WTC11 (cell line): ENCODE results near the gene TMEM231. TPM values are rescaled to one million over a fixed set of nuclear protein-coding genes. Genes with fewer than 3 reads are reported as not detected.

Experiments
- ATAC-seq: fragments of 200-7000 bp; cut with Tn5 transposase; 2 replicates; pipeline ENCODE4 v1.10.0; 2021; ENCODE audit warnings: mild to moderate bottlenecking, moderate library complexity
- CTCF ChIA-PET: fragments of 300-600 bp; sonication (Branson Sonifier 250); formaldehyde crosslinking; loops from one replicate; lab custom pipeline; 2021; ENCODE audit warnings: antibody characterized with exemption; lab: Charles Lee
- POLR2A ChIA-PET: fragments of 350-600 bp; sonication (Branson Sonifier 250); formaldehyde crosslinking; loops from one replicate; lab custom pipeline; 2021; ENCODE audit warnings: antibody characterized with exemption; lab: Charles Lee
- DNase-seq: peaks from one replicate; pipeline ENCODE4 v3.0.0; 2021; ENCODE audit warnings: low spot score
- H3K27ac Mint-ChIP-seq: 2 replicates; pipeline ENCODE4 v1.8.0; 2021; ENCODE audit warnings: mixed read lengths
- H3K27me3 Mint-ChIP-seq: 2 replicates; pipeline ENCODE4 v1.8.0; 2021; ENCODE audit warnings: low read depth, mild to moderate bottlenecking, moderate library complexity, mixed read lengths
- H3K36me3 Mint-ChIP-seq: 2 replicates; pipeline ENCODE4 v1.8.0; 2021; ENCODE audit warnings: mixed read lengths
- H3K4me1 Mint-ChIP-seq: 2 replicates; pipeline ENCODE4 v1.8.0; 2022; ENCODE audit warnings: mixed read lengths
- H3K4me3 Mint-ChIP-seq: 2 replicates; pipeline ENCODE4 v1.8.0; 2021; ENCODE audit warnings: mild to moderate bottlenecking, moderate library complexity, mixed read lengths
- H3K9me3 Mint-ChIP-seq: 2 replicates; pipeline ENCODE4 v1.8.0; 2021; ENCODE audit warnings: mixed read lengths
- ATF6 ChIP-seq: sonication (generic); formaldehyde crosslinking; IDR thresholded peaks from 2 replicates; pipeline ENCODE4 v1.8.1; 2023; ENCODE audit warnings: mild to moderate bottlenecking, missing genetic modification reagents
- CBFB ChIP-seq: sonication (generic); formaldehyde crosslinking; IDR thresholded peaks from 2 replicates; pipeline ENCODE4 v1.8.1; 2022; ENCODE audit warnings: mild to moderate bottlenecking, low read depth, missing genetic modification reagents
- CREM ChIP-seq: sonication (generic); formaldehyde crosslinking; IDR thresholded peaks from 2 replicates; pipeline ENCODE4 v1.8.1; 2022; ENCODE audit warnings: mild to moderate bottlenecking, missing genetic modification reagents, moderate library complexity
- CTCF ChIP-seq: fragments of 200-600 bp; IDR thresholded peaks from 2 replicates; pipeline ENCODE4 v1.8.0; 2022; ENCODE audit warnings: antibody characterized with exemption
- EMX1 ChIP-seq: fragments of 250-450 bp; sonication (Bioruptor Pico); IDR thresholded peaks from 2 replicates; pipeline ENCODE4 v1.8.0; 2021; ENCODE audit warnings: mild to moderate bottlenecking
- FOXK1 ChIP-seq: sonication (generic); formaldehyde crosslinking; IDR thresholded peaks from 2 replicates; pipeline ENCODE4 v1.8.0; 2022; ENCODE audit warnings: mild to moderate bottlenecking, moderate library complexity, missing genetic modification reagents
- HMGA2 ChIP-seq: fragments of 250-450 bp; sonication (Bioruptor Pico); IDR thresholded peaks from 2 replicates; pipeline ENCODE4 v1.4.0; 2021; ENCODE audit warnings: mild to moderate bottlenecking, moderate library complexity
- JAZF1 ChIP-seq: fragments of 250-450 bp; sonication (Bioruptor Pico); IDR thresholded peaks from 2 replicates; pipeline ENCODE4 v1.9.0; 2021; ENCODE audit warnings: moderate library complexity, mild to moderate bottlenecking, inconsistent platforms
- KAT7 ChIP-seq: sonication (generic); formaldehyde crosslinking; IDR thresholded peaks from 2 replicates; pipeline ENCODE4 v1.8.1; 2023; ENCODE audit warnings: missing genetic modification reagents, mild to moderate bottlenecking, borderline replicate concordance
- NR1H2 ChIP-seq: sonication (generic); formaldehyde crosslinking; IDR thresholded peaks from 2 replicates; pipeline ENCODE4 v1.9.0; 2021; ENCODE audit warnings: mild to moderate bottlenecking, moderate library complexity, missing genetic modification reagents
- OVOL2 ChIP-seq: fragments of 250-450 bp; sonication (Bioruptor Pico); IDR thresholded peaks from 2 replicates; pipeline ENCODE4 v1.9.0; 2021; ENCODE audit warnings: mild to moderate bottlenecking, borderline replicate concordance
- SP1 ChIP-seq: sonication (generic); formaldehyde crosslinking; conservative IDR thresholded peaks from 2 replicates; pipeline ENCODE4 v1.8.1; 2022; ENCODE audit warnings: missing genetic modification reagents
- STAT6 ChIP-seq: sonication (generic); formaldehyde crosslinking; conservative IDR thresholded peaks from 2 replicates; pipeline ENCODE4 v1.8.1; 2023; ENCODE audit warnings: mild to moderate bottlenecking, low read depth, missing genetic modification reagents, moderate library complexity
- TEAD1 ChIP-seq: sonication (generic); formaldehyde crosslinking; IDR thresholded peaks from 2 replicates; pipeline ENCODE4 v1.8.0; 2022; ENCODE audit warnings: mild to moderate bottlenecking, missing genetic modification reagents
- TP53 ChIP-seq: sonication (generic); formaldehyde crosslinking; IDR thresholded peaks from 2 replicates; pipeline ENCODE4 v1.8.1; 2023; ENCODE audit warnings: mild to moderate bottlenecking, missing genetic modification reagents
- ZBTB21 ChIP-seq: sonication (generic); formaldehyde crosslinking; IDR thresholded peaks from 2 replicates; pipeline ENCODE4 v1.8.1; 2023; ENCODE audit warnings: mild to moderate bottlenecking, missing genetic modification reagents, borderline replicate concordance
- ZNF121 ChIP-seq: sonication (generic); formaldehyde crosslinking; IDR thresholded peaks from 2 replicates; pipeline ENCODE4 v1.8.0; 2023; ENCODE audit warnings: missing genetic modification reagents
- ZNF219 ChIP-seq: sonication (generic); formaldehyde crosslinking; IDR thresholded peaks from 2 replicates; pipeline ENCODE4 v1.8.0; 2023; ENCODE audit warnings: missing genetic modification reagents, mild to moderate bottlenecking, borderline replicate concordance
- ZNF512 ChIP-seq: sonication (generic); formaldehyde crosslinking; IDR thresholded peaks from 2 replicates; pipeline ENCODE4 v1.8.1; 2022; ENCODE audit warnings: missing genetic modification reagents, borderline replicate concordance
- total RNA-seq: library from RNA; stranded (reverse); gene quantifications from 3 replicates; pipeline ENCODE4 v1.2.3, GENCODE V29; 2021

TMEM231 gene
- total RNA-seq, 1 experiment from 2014 or later = 12.0 TPM

- POLR2A ChIA-PET = interaction anchor here (1.1 kb wide), 1 partner anchor 26 kb away, joined by 3 read pairs; no protein-coding TSS in a partner anchor
- Mint-ChIP-seq H3K9me3 (no peaks in the 10 kb centered on the region), H3K36me3 (peaks cover 8% of the 10 kb centered on the region), H3K27me3 (peaks cover 13% of the 10 kb centered on the region), H3K4me1 (peaks cover 19% of the 10 kb centered on the region), H3K4me3 (no peak overlapping the region), H3K27ac (no peak overlapping the region)
- ATAC-seq (peak; percentile 27), DNase-seq (peak; percentile 39)
- CTCF ChIA-PET = interaction anchor here (0.7 to 1.9 kb wide), 7 partner anchors 15 to 58 kb away, joined by 3 to 16 read pairs (median 4); no protein-coding TSS in a partner anchor
- TF ChIP-seq JAZF1 (CRISPR knock-in tag) (no peak), CTCF (no peak), EMX1 (CRISPR knock-in tag) (no peak), ZNF121 (CRISPR knock-in tag) (no peak), ZNF219 (CRISPR knock-in tag) (no peak)
These were observed 64.2 kb downstream of the TMEM231 start for GRCh38 chr16:75491876-75492275.

GRCh38 chr16:75488322-75488721 is 67.7 kb downstream of the TMEM231 start:
- Mint-ChIP-seq H3K27ac (no peak overlapping the region), H3K36me3 (peaks cover 13% of the 10 kb centered on the region), H3K4me3 (no peak overlapping the region), H3K27me3 (no peaks in the 10 kb centered on the region), H3K4me1 (peaks cover 16% of the 10 kb centered on the region), H3K9me3 (no peaks in the 10 kb centered on the region)
- ChIA-PET POLR2A (no interaction called here), CTCF (interaction anchor here (1.0 kb wide), 1 partner anchor 25 kb away, joined by 3 read pairs; no protein-coding TSS in a partner anchor)
- DNase-seq (no peak), ATAC-seq (no peak)
- TF ChIP-seq ATF6 (no peak), KAT7 (CRISPR knock-in tag) (no peak), JAZF1 (CRISPR knock-in tag) (no peak), NR1H2 (no peak), ZBTB21 (CRISPR knock-in tag) (no peak), ZNF512 (no peak), FOXK1 (no peak), TP53 (CRISPR knock-in tag) (no peak), CBFB (CRISPR knock-in tag) (no peak), OVOL2 (CRISPR knock-in tag) (no peak), HMGA2 (CRISPR knock-in tag) (no peak), CREM (no peak), SP1 (no peak), STAT6 (CRISPR knock-in tag) (no peak), TEAD1 (no peak)

Other genes starting within 250 kb of the TMEM231 start
- 79.2 to 102 TPM (median 98.0 TPM) in 3 replicates for gene CFDP1, start 122.7 kb downstream of the TMEM231 start, total RNA-seq
- 45.6 to 53.4 TPM (median 52.0 TPM) in 3 replicates for gene TMEM170A, start 91.6 kb downstream of the TMEM231 start, total RNA-seq
- gene CHST6, start 60.8 kb downstream of the TMEM231 start, total RNA-seq = 20.2 to 23.2 TPM (median 23.1 TPM) in 3 replicates
- 0.71 to 0.89 TPM in 2 of 3 replicates, not detected in the other for gene CHST5, start 20.1 kb downstream of the TMEM231 start, total RNA-seq
- 60.8 to 63.7 TPM (median 62.7 TPM) in 3 replicates for gene GABARAPL2, start 10.1 kb upstream of the TMEM231 start, total RNA-seq
- 45.3 to 48.1 TPM (median 46.0 TPM) in 3 replicates for gene ADAT1, start 67.0 kb upstream of the TMEM231 start, total RNA-seq
- 163 to 199 TPM (median 169 TPM) in 3 replicates for gene KARS1, start 91.4 kb upstream of the TMEM231 start, total RNA-seq
- 14.7 to 15.2 TPM (median 14.7 TPM) in 3 replicates for gene TERF2IP, start 91.5 kb upstream of the TMEM231 start, total RNA-seq
- not detected in 3 replicates for gene CPHXL2, start 120.8 kb upstream of the TMEM231 start, total RNA-seq
- not detected in 3 replicates for gene DUXB, start 145.2 kb upstream of the TMEM231 start, total RNA-seq
- gene CPHXL, start 170.2 kb upstream of the TMEM231 start, total RNA-seq = not detected in 3 replicates